Measurements from ENCODE around the gene NEGR1. TPM values are rescaled to one million over a fixed set of nuclear protein-coding genes. Genes with fewer than 3 reads are reported as not detected.

Gene NEGR1
- total and polyA plus RNA-seq, 9 donors, result 4.7 to 15.1 (median 9.1) TPM

- no peaks in the 10 kb centered on the region for H3K36me3 ChIP-seq
- intact Hi-C loops (cut with DNase I), result no loop called here
- H3K4me3 ChIP-seq, result no peak overlapping the region
- WGBS, 3 donors, result 59 to 78% (median 65%) methylated on average over 2 of the region's 2 CpGs
- no peak overlapping the region for H3K27ac ChIP-seq
- no peak for DNase-seq
- no peaks in the 10 kb centered on the region for H3K27me3 ChIP-seq
- no peaks in the 10 kb centered on the region for H3K9me3 ChIP-seq
- H3K4me1 ChIP-seq (ENCODE audit: insufficient read depth), result no peaks in the 10 kb centered on the region
- no peak for TF ChIP-seq CTCF (IDR thresholded peaks at IDR 0.05)
- no peak for TF ChIP-seq EP300 (IDR thresholded peaks at IDR 0.05)
- TF ChIP-seq POLR2A (IDR thresholded peaks at IDR 0.05), result no peak
Observed at GRCh38 chr1:72202761-72203160, 79.6 kb downstream of the NEGR1 start.

DNA sequence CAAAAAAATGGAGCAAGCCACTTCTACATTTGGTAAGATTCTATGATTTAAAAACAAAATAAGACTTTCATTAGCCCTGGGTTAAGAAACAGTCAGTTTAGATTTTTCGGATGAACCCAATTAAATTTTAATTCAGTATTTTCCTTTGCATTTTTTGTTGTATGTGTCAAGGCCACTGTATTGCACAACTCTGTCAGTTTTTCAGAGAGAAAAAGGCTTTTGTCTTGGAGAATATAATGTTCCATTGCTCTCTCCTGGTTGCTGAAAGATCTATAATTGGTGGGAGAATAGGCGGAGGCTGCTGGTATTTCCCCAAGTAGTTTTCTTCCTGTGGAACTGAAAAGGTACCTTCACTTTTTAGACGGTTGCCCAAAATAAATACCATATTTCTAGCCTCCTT lies 84.6 kb downstream of the NEGR1 start:
- Histone ChIP-seq H3K9me3 (no peaks in the 10 kb centered on the region), H3K4me3 (no peak overlapping the region), H3K36me3 (no peaks in the 10 kb centered on the region), H3K27me3 (no peaks in the 10 kb centered on the region), H3K27ac (no peak overlapping the region), H3K4me1 (ENCODE audit: insufficient read depth) (peaks cover 1% of the 10 kb centered on the region)
- intact Hi-C loops (cut with DNase I), result no loop called here
- no peak for DNase-seq
- no peak for TF ChIP-seq POLR2A (IDR thresholded peaks at IDR 0.05)
- TF ChIP-seq EP300 (IDR thresholded peaks at IDR 0.05), result no peak
- no peak for TF ChIP-seq CTCF (IDR thresholded peaks at IDR 0.05)
- 63 to 73% (median 64%) methylated on average over 3 of the region's 3 CpGs for WGBS, 3 donors

DNA sequence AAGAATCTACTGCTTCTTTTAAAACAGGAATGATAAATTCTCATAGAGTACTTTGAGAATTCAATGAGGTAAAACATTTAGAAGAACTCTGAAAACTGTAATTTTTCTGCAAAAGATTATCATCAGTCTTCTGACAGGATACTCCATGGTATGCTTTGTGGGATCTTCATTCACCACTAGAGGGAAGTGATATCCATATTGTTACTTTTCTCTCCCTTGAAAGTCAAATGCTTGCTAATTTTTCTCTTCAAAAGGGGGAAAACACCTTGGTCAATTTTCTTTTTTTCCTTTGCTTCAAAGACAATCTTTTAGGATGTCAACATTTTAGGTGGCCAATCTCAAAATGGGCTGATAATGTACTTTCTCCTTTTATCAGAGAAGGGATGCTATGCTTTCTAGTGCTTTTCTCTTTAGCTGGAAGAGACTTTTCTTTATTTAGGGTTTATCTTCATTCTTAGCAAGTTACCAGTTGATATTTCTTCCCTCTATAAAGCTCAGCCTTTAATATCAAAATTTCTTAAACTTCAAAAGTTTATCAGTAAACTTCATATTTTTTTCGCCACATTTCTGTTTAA lies 95.5 kb downstream of the NEGR1 start:
- no peak for DNase-seq
- no peaks in the 10 kb centered on the region for H3K27me3 ChIP-seq
- no peak overlapping the region for H3K27ac ChIP-seq
- H3K9me3 ChIP-seq, result no peaks in the 10 kb centered on the region
- no peak overlapping the region for H3K4me3 ChIP-seq
- WGBS, 3 donors, result 89 to 94% (median 91%) methylated on average over 1 of the region's 1 CpG
- no peaks in the 10 kb centered on the region for H3K36me3 ChIP-seq
- no peak for TF ChIP-seq EP300 (IDR thresholded peaks at IDR 0.05)
- intact Hi-C loops (cut with DNase I), result no loop called here
- H3K4me1 ChIP-seq (ENCODE audit: insufficient read depth), result no peaks in the 10 kb centered on the region

DNA sequence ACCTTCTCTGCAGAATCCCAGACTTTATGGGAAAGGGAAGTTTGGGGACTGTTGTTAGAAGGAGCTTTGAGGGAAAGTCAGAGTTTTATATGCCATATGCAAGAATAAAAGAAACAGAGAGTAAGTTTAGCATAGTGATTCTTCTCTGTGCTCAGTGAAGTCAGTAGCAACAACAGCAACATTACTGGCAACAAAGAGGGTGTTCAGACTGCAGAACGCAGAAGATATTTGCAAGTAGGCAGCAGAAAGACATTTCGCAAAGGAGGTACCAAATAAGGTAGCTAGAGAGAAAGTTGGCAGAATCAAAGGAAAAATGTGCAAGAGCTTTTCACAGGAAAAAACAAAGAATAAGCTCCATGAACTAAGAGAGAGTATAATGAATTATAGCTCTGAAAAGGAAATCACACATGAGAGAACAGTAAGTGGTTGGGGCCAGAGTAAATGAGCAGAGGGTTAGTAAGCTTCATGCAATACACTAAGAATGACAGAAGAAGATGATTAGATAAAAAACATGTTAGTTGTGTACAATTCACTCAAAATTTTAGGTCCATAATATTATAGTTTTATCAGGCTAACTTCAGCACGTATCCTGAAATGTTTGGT lies 98.1 kb downstream of the NEGR1 start:
- 60 to 67% (median 64%) methylated on average over 3 of the region's 3 CpGs for WGBS, 3 donors
- H3K36me3 ChIP-seq, result no peaks in the 10 kb centered on the region
- H3K4me1 ChIP-seq (ENCODE audit: insufficient read depth), result no peaks in the 10 kb centered on the region
- intact Hi-C loops (cut with DNase I), result no loop called here
- DNase-seq, result no peak
- TF ChIP-seq CTCF (IDR thresholded peaks at IDR 0.05), result no peak
- TF ChIP-seq POLR2A (IDR thresholded peaks at IDR 0.05), result no peak
- TF ChIP-seq EP300 (IDR thresholded peaks at IDR 0.05), result no peak
- no peaks in the 10 kb centered on the region for H3K9me3 ChIP-seq
- H3K27ac ChIP-seq, result no peak overlapping the region
- no peaks in the 10 kb centered on the region for H3K27me3 ChIP-seq
- H3K4me3 ChIP-seq, result no peak overlapping the region

- H3K27ac ChIP-seq, result no peak overlapping the region
- no peak for DNase-seq
- no peak overlapping the region for H3K4me3 ChIP-seq
- H3K9me3 ChIP-seq, result no peaks in the 10 kb centered on the region
- no peaks in the 10 kb centered on the region for H3K36me3 ChIP-seq
- TF ChIP-seq EP300 (IDR thresholded peaks at IDR 0.05), result no peak
- no peak for TF ChIP-seq CTCF (IDR thresholded peaks at IDR 0.05)
- no peak for TF ChIP-seq POLR2A (IDR thresholded peaks at IDR 0.05)
- no peaks in the 10 kb centered on the region for H3K4me1 ChIP-seq (ENCODE audit: insufficient read depth)
- H3K27me3 ChIP-seq, result no peaks in the 10 kb centered on the region
- intact Hi-C loops (cut with DNase I), result no loop called here
Observed at GRCh38 chr1:72182859-72183258, 99.5 kb downstream of the NEGR1 start.

Data from ovary (tissue), 9 donors.